Caco-2 (cell line): ENCODE measurements around the gene RTF2. TPM values are rescaled to one million over a fixed set of nuclear protein-coding genes. Genes with fewer than 3 reads are reported as not detected.

ENCODE experiments used
- BruUV-seq: library from RNA; stranded (reverse); fragments of 400-500 nt; replicated peaks from 2 replicates; lab custom pipeline; 2021; lab: Mats Ljungman, UMichigan
- CTCF ChIA-PET: fragments of 300-600 bp; sonication (Branson Sonifier 250); formaldehyde crosslinking; loops from one replicate; lab custom pipeline; 2022; ENCODE audit warnings: antibody characterized with exemption; lab: Charles Lee
- POLR2A ChIA-PET: fragments of 300-600 bp; sonication (Branson Sonifier 250); formaldehyde crosslinking; loops from one replicate; lab custom pipeline; 2022; ENCODE audit warnings: antibody characterized with exemption; lab: Charles Lee
- DNase-seq, 2 experiments: peaks; one replicate each; pipeline versions ENCODE4 v3.0.0 to v3.0.0-alpha.2; 2020 to 2022
- H3K27me3 ChIP-seq: replicated peaks from 2 replicates; pipeline ENCODE4 v1.6.0; 2011; ENCODE audit warnings: low read length; ENCODE audit not compliant: control insufficient read depth, insufficient read depth
- H3K36me3 ChIP-seq: 2 replicates; pipeline ENCODE4 v1.5.1; 2011; ENCODE audit warnings: low read length; ENCODE audit not compliant: control insufficient read depth, insufficient read depth
- H3K4me1 ChIP-seq: fragments of 250-450 bp; sonication (Bioruptor Pico); 2 replicates; pipeline ENCODE4 v1.5.1; 2020; ENCODE audit warnings: mild to moderate bottlenecking
- H3K4me3 ChIP-seq: 2 replicates; pipeline ENCODE4 v1.5.1; 2011; ENCODE audit warnings: low read depth, mild to moderate bottlenecking, control low read depth, low read length
- H3K9me3 ChIP-seq: fragments of 250-450 bp; sonication (Bioruptor Pico); 2 replicates; pipeline ENCODE4 v1.5.1; 2020; ENCODE audit warnings: mild to moderate bottlenecking, moderate library complexity
- H3K27ac Mint-ChIP-seq: one replicate; pipeline ENCODE4 v1.8.0; 2022; ENCODE audit warnings: mixed read lengths; ENCODE audit not compliant: unreplicated experiment
- H3K27me3 Mint-ChIP-seq: one replicate; pipeline ENCODE4 v1.8.0; 2022; ENCODE audit warnings: mixed read lengths; ENCODE audit not compliant: insufficient read depth, unreplicated experiment
- H3K36me3 Mint-ChIP-seq: one replicate; pipeline ENCODE4 v1.8.0; 2022; ENCODE audit warnings: mild to moderate bottlenecking, mixed read lengths; ENCODE audit not compliant: insufficient read depth, unreplicated experiment
- H3K4me1 Mint-ChIP-seq: one replicate; pipeline ENCODE4 v1.8.0; 2022; ENCODE audit warnings: low read depth, mixed read lengths; ENCODE audit not compliant: unreplicated experiment
- H3K4me3 Mint-ChIP-seq: one replicate; pipeline ENCODE4 v1.8.0; 2022; ENCODE audit warnings: mild to moderate bottlenecking, moderate library complexity, mixed read lengths; ENCODE audit not compliant: unreplicated experiment
- H3K9me3 Mint-ChIP-seq: one replicate; pipeline ENCODE4 v1.8.0; 2022; ENCODE audit warnings: mixed read lengths; ENCODE audit not compliant: unreplicated experiment
- CTCF ChIP-seq, 2 experiments: fragments of 200-600 bp in 1 of 2; IDR thresholded peaks; 1 replicate in 1 of 2; 2 replicates in 1 of 2; pipeline versions ENCODE4 v1.5.1 to v1.8.0; 2011 to 2022; ENCODE audit warnings: antibody characterized with exemption in 1 of 2, control low read depth in 1 of 2, inconsistent platforms in 1 of 2, low read depth in 1 of 2, low read length in 1 of 2, mild to moderate bottlenecking in 1 of 2, moderate library complexity in 1 of 2; ENCODE audit not compliant: insufficient read depth in 1 of 2, severe bottlenecking in 1 of 2, unreplicated experiment in 1 of 2
- intact Hi-C: fragments of 100-400 bp; cut with micrococcal nuclease; formaldehyde crosslinking; loops from one replicate; pipeline ENCODE4 v1.10.0; 2022; ENCODE audit not compliant: unreplicated experiment
- total RNA-seq: library from RNA; stranded (reverse); gene quantifications from 2 replicates; pipeline ENCODE4 v1.2.3, GENCODE V29; 2022

RTF2 gene
- total RNA-seq, 1 experiment from 2014 or later = 157 TPM

- no peak overlapping the region for H3K4me3 Mint-ChIP-seq
- DNase-seq = no peak
- TF ChIP-seq CTCF (IDR thresholded peaks at IDR 0.05; ENCODE audit: insufficient read depth in 1 of 2, low read depth in 1 of 2, low read length in 1 of 2, severe bottlenecking in 1 of 2, unreplicated experiment in 1 of 2) = no peak
- no peaks in the 10 kb centered on the region for H3K9me3 Mint-ChIP-seq
- Histone ChIP-seq H3K4me1 (peaks cover 20% of the 10 kb centered on the region), H3K9me3 (no peaks in the 10 kb centered on the region), H3K27me3 (no peaks in the 10 kb centered on the region), H3K36me3 (no peaks in the 10 kb centered on the region), H3K4me3 (no peak overlapping the region)
- ChIA-PET CTCF (interaction anchor here (0.7 to 1.4 kb wide), 2 partner anchors 31 to 864 kb away, joined by 3 to 4 read pairs; partner anchors contain the start of genes AURKA and CSTF1), POLR2A (interaction anchor here (0.5 kb wide), 1 partner anchor 11 kb away, joined by 5 read pairs; the partner anchor contains the start of gene CASS4)
- no peaks in the 10 kb centered on the region for H3K36me3 Mint-ChIP-seq
- no TSS peak for BruUV-seq
- H3K27me3 Mint-ChIP-seq = no peaks in the 10 kb centered on the region
- peaks cover 22% of the 10 kb centered on the region for H3K4me1 Mint-ChIP-seq
- intact Hi-C loops = no loop called here
- no peak overlapping the region for H3K27ac Mint-ChIP-seq
These were observed 45.2 kb upstream of the RTF2 start for GRCh38 chr20:56423211-56423610.

GRCh38 chr20:56423886-56424285 lies 44.5 kb upstream of the RTF2 start:
- Histone ChIP-seq H3K4me3 (no peak overlapping the region), H3K36me3 (no peaks in the 10 kb centered on the region), H3K9me3 (no peaks in the 10 kb centered on the region), H3K27me3 (no peaks in the 10 kb centered on the region), H3K4me1 (peaks cover 20% of the 10 kb centered on the region)
- no TSS peak for BruUV-seq
- H3K9me3 Mint-ChIP-seq = no peaks in the 10 kb centered on the region
- H3K27me3 Mint-ChIP-seq = no peaks in the 10 kb centered on the region
- intact Hi-C loops = no loop called here
- H3K4me1 Mint-ChIP-seq = peaks cover 18% of the 10 kb centered on the region
- ChIA-PET CTCF (interaction anchor here (0.7 kb wide), 1 partner anchor 863 kb away, joined by 3 read pairs; no protein-coding TSS in a partner anchor), POLR2A (interaction anchor here (0.5 kb wide), 1 partner anchor 12 kb away, joined by 5 read pairs; the partner anchor contains the start of gene CASS4)
- no peak overlapping the region for H3K4me3 Mint-ChIP-seq
- no peak for TF ChIP-seq CTCF (IDR thresholded peaks at IDR 0.05; ENCODE audit: insufficient read depth in 1 of 2, low read depth in 1 of 2, low read length in 1 of 2, severe bottlenecking in 1 of 2, unreplicated experiment in 1 of 2)
- H3K36me3 Mint-ChIP-seq = no peaks in the 10 kb centered on the region
- no peak for DNase-seq
- H3K27ac Mint-ChIP-seq = no peak overlapping the region

- POLR2A ChIA-PET = interaction anchor here (0.6 kb wide), 1 partner anchor 89 kb away, joined by 4 read pairs; no protein-coding TSS in a partner anchor
- H3K27ac Mint-ChIP-seq = no peak overlapping the region
- no peak for TF ChIP-seq CTCF (IDR thresholded peaks at IDR 0.05; ENCODE audit: insufficient read depth in 1 of 2, low read depth in 1 of 2, low read length in 1 of 2, severe bottlenecking in 1 of 2, unreplicated experiment in 1 of 2)
- H3K27me3 ChIP-seq = no peaks in the 10 kb centered on the region
- H3K27me3 Mint-ChIP-seq = no peaks in the 10 kb centered on the region
- H3K9me3 ChIP-seq = no peaks in the 10 kb centered on the region
- no peaks in the 10 kb centered on the region for H3K36me3 Mint-ChIP-seq
- no peak overlapping the region for H3K4me3 ChIP-seq
- intact Hi-C loops = no loop called here
- peaks cover 24% of the 10 kb centered on the region for H3K4me1 Mint-ChIP-seq
- no TSS peak for BruUV-seq
- CTCF ChIA-PET = no interaction called here
- no peak overlapping the region for H3K4me3 Mint-ChIP-seq
- no peak for DNase-seq
- peaks cover 22% of the 10 kb centered on the region for H3K4me1 ChIP-seq
- H3K9me3 Mint-ChIP-seq = no peaks in the 10 kb centered on the region
- H3K36me3 ChIP-seq = no peaks in the 10 kb centered on the region
These were observed 43.5 kb upstream of the RTF2 start for GRCh38 chr20:56424931-56425330.
